ENCODE measurements around the gene DCC. TPM values are rescaled to one million over a fixed set of nuclear protein-coding genes. Genes with fewer than 3 reads are reported as not detected.

The DCC gene
- total and polyA plus RNA-seq, 2 donors (not counting 1 experiment from before 2014, with no cell fraction given): not detected

GRCh38 chr18:53139746-53140500, 799.9 kb downstream of the DCC start:
- no CpG with 5 or more reads among the region's 5 CpGs for WGBS (ENCODE audit: insufficient coverage)

DNA sequence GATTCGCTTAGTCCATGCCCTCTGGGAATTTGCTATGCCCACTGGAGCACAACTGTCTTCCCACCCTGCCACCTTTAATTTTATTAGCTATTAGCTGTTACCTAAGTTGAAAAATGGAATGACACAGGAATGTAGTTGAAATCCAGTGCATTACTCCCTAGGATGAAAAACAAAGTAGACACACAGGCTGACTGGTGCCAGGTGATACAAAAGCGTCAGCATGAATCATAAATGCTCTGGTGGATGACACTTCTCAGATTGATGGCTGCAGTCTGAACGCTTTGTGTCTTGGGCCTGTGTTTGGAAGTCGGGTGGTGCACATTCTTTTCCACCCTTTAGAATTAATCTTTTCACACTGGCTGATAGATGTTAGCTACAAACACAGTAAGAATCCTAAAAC, 802.0 kb downstream of the DCC start:
- TF ChIP-seq EZH2 (IDR thresholded peaks at IDR 0.05; ENCODE audit: borderline replicate concordance, insufficient read depth, low read depth, low read length, poor library complexity, severe bottlenecking): no peak
- TF ChIP-seq, protein P1, sequence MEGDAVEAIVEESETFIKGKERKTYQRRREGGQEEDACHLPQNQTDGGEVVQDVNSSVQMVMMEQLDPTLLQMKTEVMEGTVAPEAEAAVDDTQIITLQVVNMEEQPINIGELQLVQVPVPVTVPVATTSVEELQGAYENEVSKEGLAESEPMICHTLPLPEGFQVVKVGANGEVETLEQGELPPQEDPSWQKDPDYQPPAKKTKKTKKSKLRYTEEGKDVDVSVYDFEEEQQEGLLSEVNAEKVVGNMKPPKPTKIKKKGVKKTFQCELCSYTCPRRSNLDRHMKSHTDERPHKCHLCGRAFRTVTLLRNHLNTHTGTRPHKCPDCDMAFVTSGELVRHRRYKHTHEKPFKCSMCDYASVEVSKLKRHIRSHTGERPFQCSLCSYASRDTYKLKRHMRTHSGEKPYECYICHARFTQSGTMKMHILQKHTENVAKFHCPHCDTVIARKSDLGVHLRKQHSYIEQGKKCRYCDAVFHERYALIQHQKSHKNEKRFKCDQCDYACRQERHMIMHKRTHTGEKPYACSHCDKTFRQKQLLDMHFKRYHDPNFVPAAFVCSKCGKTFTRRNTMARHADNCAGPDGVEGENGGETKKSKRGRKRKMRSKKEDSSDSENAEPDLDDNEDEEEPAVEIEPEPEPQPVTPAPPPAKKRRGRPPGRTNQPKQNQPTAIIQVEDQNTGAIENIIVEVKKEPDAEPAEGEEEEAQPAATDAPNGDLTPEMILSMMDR (IDR thresholded peaks at IDR 0.05): no peak
- Mint-ChIP-seq H3K4me3 (no peak overlapping the region), H3K27ac (no peak overlapping the region), H3K9me3 (ENCODE audit: insufficient read depth) (no peaks in the 10 kb centered on the region), H3K4me1 (no peaks in the 10 kb centered on the region), H3K27me3 (no peaks in the 10 kb centered on the region)
- Histone ChIP-seq H3K36me3 (replicated peaks in 1 of 2; ENCODE audit: control extremely low read depth in 1 of 2, control insufficient read depth in 1 of 2, extremely low read depth in 1 of 2, insufficient read depth in 2 of 2, low read length in 1 of 2) (no peaks in the 10 kb centered on the region), H3K9me3 (ENCODE audit: control extremely low read depth in 1 of 3, control insufficient read depth in 2 of 3, insufficient read depth in 1 of 3, low read length in 2 of 3) (peaks cover 0 to 4% (median 2%) of the 10 kb centered on the region in 3 donors), H3K9ac (ENCODE audit: low read length) (no peak overlapping the region), H3K27ac (ENCODE audit: low read length in 2 of 2) (no peak overlapping the region), H3K4me2 (replicated peaks; ENCODE audit: low read depth, low read length, poor library complexity, severe bottlenecking) (no peak overlapping the region), H4K20me1 (ENCODE audit: control insufficient read depth, insufficient read depth, low read length, poor library complexity, severe bottlenecking) (no peaks in the 10 kb centered on the region), H2AFZ (ENCODE audit: insufficient read depth, low read depth, low read length, poor library complexity, severe bottlenecking) (no peak overlapping the region), H3K27me3 (replicated peaks in 1 of 4; ENCODE audit: control extremely low read depth in 1 of 4, control insufficient read depth in 3 of 4, insufficient read depth in 4 of 4, low read length in 3 of 4) (no peaks in the 10 kb centered on the region), H3K79me2 (ENCODE audit: control insufficient read depth, insufficient read depth, low read length) (no peaks in the 10 kb centered on the region), H3K4me3 (ENCODE audit: control extremely low read depth in 1 of 5, extremely low read depth in 1 of 5, insufficient read depth in 1 of 5, low read depth in 2 of 5, low read length in 4 of 5) (no peak overlapping the region), H3K4me1 (ENCODE audit: control insufficient read depth in 2 of 2, insufficient read depth in 2 of 2, low read length in 2 of 2) (no peaks in the 10 kb centered on the region)
- DNase-seq (no peak), ATAC-seq (ENCODE audit: low read depth) (no peak)
- WGBS (ENCODE audit: insufficient coverage): 83% methylated on average over 3 of the region's 4 CpGs
- POLR2A ChIA-PET: no interaction called here
- CTCF ChIA-PET: no interaction called here
- intact Hi-C loops (cut with micrococcal nuclease): no loop called here

More at GRCh38 chr18:53139746-53140500, 799.9 kb downstream of the DCC start:
- Histone ChIP-seq H3K36me3 (replicated peaks in 1 of 2; ENCODE audit: control extremely low read depth in 1 of 2, control insufficient read depth in 1 of 2, extremely low read depth in 1 of 2, insufficient read depth in 2 of 2, low read length in 1 of 2) (no peaks in the 10 kb centered on the region), H3K9me3 (ENCODE audit: control extremely low read depth in 1 of 3, control insufficient read depth in 2 of 3, insufficient read depth in 1 of 3, low read length in 2 of 3) (peaks cover 0 to 2% (median under 1%) of the 10 kb centered on the region in 3 donors), H4K20me1 (ENCODE audit: control insufficient read depth, insufficient read depth, low read length, poor library complexity, severe bottlenecking) (no peaks in the 10 kb centered on the region), H3K4me3 (ENCODE audit: control extremely low read depth in 1 of 5, extremely low read depth in 1 of 5, insufficient read depth in 1 of 5, low read depth in 2 of 5, low read length in 4 of 5) (no peak overlapping the region), H3K4me2 (replicated peaks; ENCODE audit: low read depth, low read length, poor library complexity, severe bottlenecking) (no peak overlapping the region), H3K4me1 (ENCODE audit: control insufficient read depth in 2 of 2, insufficient read depth in 2 of 2, low read length in 2 of 2) (no peaks in the 10 kb centered on the region), H3K27ac (ENCODE audit: low read length in 2 of 2) (no peak overlapping the region), H3K79me2 (ENCODE audit: control insufficient read depth, insufficient read depth, low read length) (no peaks in the 10 kb centered on the region), H2AFZ (ENCODE audit: insufficient read depth, low read depth, low read length, poor library complexity, severe bottlenecking) (no peak overlapping the region), H3K9ac (ENCODE audit: low read length) (no peak overlapping the region), H3K27me3 (replicated peaks in 1 of 4; ENCODE audit: control extremely low read depth in 1 of 4, control insufficient read depth in 3 of 4, insufficient read depth in 4 of 4, low read length in 3 of 4) (no peaks in the 10 kb centered on the region)
- TF ChIP-seq, protein P1 (IDR thresholded peaks at IDR 0.05): no peak
- no peak for TF ChIP-seq EZH2 (IDR thresholded peaks at IDR 0.05; ENCODE audit: borderline replicate concordance, insufficient read depth, low read depth, low read length, poor library complexity, severe bottlenecking)
- DNase-seq: no peak
- ChIA-PET CTCF (no interaction called here), POLR2A (no interaction called here)
- H3K4me1 Mint-ChIP-seq: no peaks in the 10 kb centered on the region
- H3K27ac Mint-ChIP-seq: no peak overlapping the region
- no peak for ATAC-seq (ENCODE audit: low read depth)
- no peaks in the 10 kb centered on the region for H3K27me3 Mint-ChIP-seq
- no peak overlapping the region for H3K4me3 Mint-ChIP-seq
- intact Hi-C loops (cut with micrococcal nuclease): no loop called here
- no peaks in the 10 kb centered on the region for H3K9me3 Mint-ChIP-seq (ENCODE audit: insufficient read depth)

Data from B cell (primary cell).